HepG2 (cell line): ENCODE measurements around the gene BMP2. TPM values are rescaled to one million over a fixed set of nuclear protein-coding genes. Genes with fewer than 3 reads are reported as not detected.

Source experiments
- ATF3 ChIP-seq: sonication (generic); formaldehyde crosslinking; IDR thresholded peaks from 2 replicates; pipeline ENCODE4 v1.4.0; 2020; ENCODE audit warnings: missing genetic modification reagents
- CCDC6 ChIP-seq: sonication (generic); formaldehyde crosslinking; IDR thresholded peaks from 2 replicates; pipeline ENCODE4 v1.8.1; 2022; ENCODE audit warnings: mild to moderate bottlenecking, missing genetic modification reagents, moderate library complexity
- DMAP1 ChIP-seq: IDR thresholded peaks from 2 replicates; pipeline ENCODE4 v1.6.1; 2016
- ELK4 ChIP-seq: sonication (generic); formaldehyde crosslinking; IDR thresholded peaks from 2 replicates; pipeline ENCODE4 v1.9.0; 2021; ENCODE audit warnings: missing genetic modification reagents, borderline replicate concordance
- HNRNPLL ChIP-seq: fragments of 200-400 bp; formaldehyde crosslinking; IDR thresholded peaks from 2 replicates; pipeline ENCODE4 v1.6.1; 2017; ENCODE audit warnings: mild to moderate bottlenecking, low read depth, low read length; ENCODE audit not compliant: poor library complexity, severe bottlenecking
- MEIS1 ChIP-seq: sonication (generic); formaldehyde crosslinking; IDR thresholded peaks from 2 replicates; pipeline ENCODE4 v1.9.0; 2021; ENCODE audit warnings: mild to moderate bottlenecking, missing genetic modification reagents, moderate library complexity, borderline replicate concordance
- NCOA2 ChIP-seq: sonication (generic); formaldehyde crosslinking; IDR thresholded peaks from 2 replicates; pipeline ENCODE4 v1.8.0; 2022; ENCODE audit warnings: inconsistent platforms
- PHF8 ChIP-seq: sonication (generic); formaldehyde crosslinking; IDR thresholded peaks from 2 replicates; pipeline ENCODE4 v1.5.0; 2020; ENCODE audit warnings: missing genetic modification reagents
- SMAD9 ChIP-seq: sonication (generic); formaldehyde crosslinking; IDR thresholded peaks from 2 replicates; pipeline ENCODE4 v1.5.1; 2020; ENCODE audit warnings: mild to moderate bottlenecking, missing genetic modification reagents
- TEAD3 ChIP-seq: optimal IDR thresholded peaks from 2 replicates; pipeline ENCODE3; 2016; ENCODE audit warnings: borderline replicate concordance
- TRIM22 ChIP-seq: fragments of 450-650 bp; IDR thresholded peaks from 2 replicates; pipeline ENCODE4 v1.6.1; 2017
- ZBTB33 ChIP-seq: sonication (generic); formaldehyde crosslinking; IDR thresholded peaks from 2 replicates; pipeline ENCODE4 v1.4.0; 2020; ENCODE audit warnings: missing genetic modification reagents
- ZBTB34 ChIP-seq: sonication (generic); formaldehyde crosslinking; IDR thresholded peaks from 2 replicates; pipeline ENCODE4 v1.8.0; 2022; ENCODE audit warnings: mild to moderate bottlenecking, missing genetic modification reagents
- ZNF256 ChIP-seq: sonication (generic); formaldehyde crosslinking; conservative IDR thresholded peaks from 2 replicates; pipeline ENCODE4 v1.4.0; 2020; ENCODE audit warnings: missing genetic modification reagents
- ZNF407 ChIP-seq: sonication (generic); formaldehyde crosslinking; IDR thresholded peaks from one replicate; pipeline ENCODE4 v1.5.1; 2020; ENCODE audit warnings: mild to moderate bottlenecking, missing genetic modification reagents; ENCODE audit errors: not compliant biosample characterization
- polyA plus RNA-seq, 8 experiments: library from polyadenylated mRNA; depleted of rRNA in 3 of 8; stranded (reverse) in 7 of 8; unstranded in 1 of 8; fragments of >200 nt; fragmentation: Illumina TruSeq in 4 of 8; extraction: Trizol in 4 of 8; gene quantifications; 2 replicates each; pipeline versions ENCODE4 v1.2.1 to v1.2.3, GENCODE V29; 2011 to 2016; ENCODE audit warnings: low read depth in 4 of 8, missing spikeins in 1 of 8, mixed read lengths in 1 of 8; ENCODE audit not compliant: insufficient read depth in 1 of 8
- total RNA-seq, 5 experiments: library from RNA; depleted of rRNA; stranded (reverse); fragments of >200 nt; fragmentation: Illumina TruSeq; extraction: Trizol; gene quantifications; 2 replicates each; pipeline ENCODE4 v1.2.3, GENCODE V29; 2016; ENCODE audit warnings: low read depth in 1 of 5

Gene BMP2
- total and polyA plus RNA-seq, 2 of the 13 experiments (the other 11 are each of a cell fraction or from before 2014, with no cell fraction given), result 0.02 to 0.03 TPM

- TF ChIP-seq SMAD9 (no peak), DMAP1 (no peak), TEAD3 (CRISPR knock-in tag) (no peak), NCOA2 (no peak), ZNF407 (CRISPR knock-in tag) (peak; percentile 66), HNRNPLL (peak; percentile 94), TRIM22 (no peak), ELK4 (CRISPR knock-in tag) (no peak), ZBTB33 (CRISPR knock-in tag) (no peak), ZBTB34 (CRISPR knock-in tag) (no peak), CCDC6 (CRISPR knock-in tag) (no peak), ZNF256 (CRISPR knock-in tag) (no peak), ATF3 (no peak), PHF8 (CRISPR knock-in tag) (no peak), MEIS1 (CRISPR knock-in tag) (no peak)
Measured at GRCh38 chr20:6767536-6768227, at the start of gene BMP2 (continued).
